Cardiac muscle cell (in vitro differentiated cells and primary cell): ENCODE results near the gene TMEM151B. TPM values are rescaled to one million over a fixed set of nuclear protein-coding genes. Genes with fewer than 3 reads are reported as not detected.

Experiments used
- DNase-seq, 2 donors: peaks; one replicate each; pipeline versions ENCODE4 v3.0.0 to v3.0.0-alpha.2; 2010 to 2017; ENCODE audit warnings: low read depth in 1 of 2, low spot score in 1 of 2
- H3K27ac ChIP-seq: fragments of 200-600 bp; sonication (generic); 2 replicates; pipeline ENCODE4 v1.5.1; 2016
- H3K27me3 ChIP-seq: fragments of 200-600 bp; sonication (generic); 2 replicates; pipeline ENCODE4 v1.6.0; 2016; ENCODE audit warnings: control low read depth
- H3K36me3 ChIP-seq: fragments of 200-600 bp; sonication (generic); 2 replicates; pipeline ENCODE4 v1.5.1; 2016; ENCODE audit warnings: control low read depth
- H3K4me1 ChIP-seq: fragments of 200-600 bp; sonication (generic); 2 replicates; pipeline ENCODE4 v1.8.1; 2017; ENCODE audit warnings: low read depth, mild to moderate bottlenecking, mixed run types
- H3K4me3 ChIP-seq: fragments of 200-600 bp; sonication (generic); 2 replicates; pipeline ENCODE4 v1.5.1; 2016; ENCODE audit warnings: mild to moderate bottlenecking
- H3K9me3 ChIP-seq: fragments of 200-600 bp; sonication (generic); 2 replicates; pipeline ENCODE4 v1.5.1; 2017; ENCODE audit warnings: low read depth, mild to moderate bottlenecking, control low read depth
- polyA plus RNA-seq: library from polyadenylated mRNA; unstranded; fragments of >200 nt; fragmentation: Nextera tagmentation; extraction: Ambion mirVana; gene quantifications from 2 replicates; pipeline ENCODE4 v1.2.1, GENCODE V29; 2016
- total RNA-seq: library from RNA; depleted of rRNA; stranded (reverse); fragments of >200 nt; gene quantifications from 2 replicates; pipeline ENCODE4 v1.2.3, GENCODE V29; 2016
- TF ChIP-seq, protein P1 (sequence below): IDR thresholded peaks from 2 replicates; pipeline ENCODE4 v1.5.1; 2012; ENCODE audit warnings: low read depth, mild to moderate bottlenecking, low read length

TMEM151B gene
- total and polyA plus RNA-seq, 2 experiments from 2014 or later, result 0.21 to 0.29 TPM

DNA sequence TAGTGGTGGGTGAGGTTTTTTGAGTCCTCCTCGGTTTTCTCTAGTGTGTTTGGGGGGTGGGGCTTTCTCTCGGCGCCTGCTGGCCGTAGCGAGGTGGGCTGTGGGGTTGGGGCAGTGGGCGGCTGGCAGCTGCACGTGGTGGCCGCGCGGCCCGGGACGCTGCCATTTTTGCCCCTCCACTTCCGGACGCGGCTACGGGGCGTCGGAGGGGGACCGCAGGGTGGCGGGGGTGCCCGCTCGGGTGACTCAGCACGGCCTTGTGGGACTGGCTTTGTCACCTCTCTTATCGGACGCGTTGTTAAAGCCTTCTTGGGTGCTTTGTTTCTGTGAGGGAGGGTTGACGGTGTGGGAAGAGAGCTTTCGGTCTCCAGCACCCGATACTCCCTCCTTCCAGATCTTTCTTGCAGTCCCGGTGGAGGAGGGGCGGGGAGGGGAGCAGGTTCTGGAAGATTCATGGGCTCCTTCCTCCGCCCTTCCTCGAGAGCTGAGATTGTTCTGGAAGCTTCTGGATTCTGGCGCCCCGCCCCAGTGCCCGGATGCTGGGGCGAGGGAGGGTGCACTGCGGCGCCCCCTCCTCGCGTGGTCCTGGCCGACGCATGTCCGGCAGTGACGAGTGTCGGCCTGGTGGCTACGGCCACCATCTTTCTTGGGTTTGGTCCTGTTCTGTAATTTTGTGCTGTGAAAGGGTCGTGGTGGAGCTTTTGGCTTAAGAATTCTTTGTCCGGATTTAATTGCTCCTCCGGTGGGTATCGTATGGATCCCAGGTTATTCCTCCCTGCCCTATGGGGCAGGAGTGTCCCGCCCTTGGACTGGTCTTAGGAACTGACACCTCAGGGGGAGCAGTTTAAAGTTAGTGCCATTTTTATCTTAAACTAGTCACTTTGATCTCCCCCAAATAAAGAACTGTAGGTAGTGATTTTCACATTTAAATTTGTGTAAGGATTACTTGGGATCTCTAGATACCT is 22.6 kb upstream of the TMEM151B start:
- Histone ChIP-seq H3K36me3 (peaks cover 38% of the 10 kb centered on the region), H3K27me3 (no peaks in the 10 kb centered on the region), H3K4me1 (peaks cover 8% of the 10 kb centered on the region), H3K27ac (peak overlapping the region; percentile 91), H3K4me3 (peak overlapping the region; percentile 93), H3K9me3 (no peaks in the 10 kb centered on the region)
- TF ChIP-seq, protein P1, sequence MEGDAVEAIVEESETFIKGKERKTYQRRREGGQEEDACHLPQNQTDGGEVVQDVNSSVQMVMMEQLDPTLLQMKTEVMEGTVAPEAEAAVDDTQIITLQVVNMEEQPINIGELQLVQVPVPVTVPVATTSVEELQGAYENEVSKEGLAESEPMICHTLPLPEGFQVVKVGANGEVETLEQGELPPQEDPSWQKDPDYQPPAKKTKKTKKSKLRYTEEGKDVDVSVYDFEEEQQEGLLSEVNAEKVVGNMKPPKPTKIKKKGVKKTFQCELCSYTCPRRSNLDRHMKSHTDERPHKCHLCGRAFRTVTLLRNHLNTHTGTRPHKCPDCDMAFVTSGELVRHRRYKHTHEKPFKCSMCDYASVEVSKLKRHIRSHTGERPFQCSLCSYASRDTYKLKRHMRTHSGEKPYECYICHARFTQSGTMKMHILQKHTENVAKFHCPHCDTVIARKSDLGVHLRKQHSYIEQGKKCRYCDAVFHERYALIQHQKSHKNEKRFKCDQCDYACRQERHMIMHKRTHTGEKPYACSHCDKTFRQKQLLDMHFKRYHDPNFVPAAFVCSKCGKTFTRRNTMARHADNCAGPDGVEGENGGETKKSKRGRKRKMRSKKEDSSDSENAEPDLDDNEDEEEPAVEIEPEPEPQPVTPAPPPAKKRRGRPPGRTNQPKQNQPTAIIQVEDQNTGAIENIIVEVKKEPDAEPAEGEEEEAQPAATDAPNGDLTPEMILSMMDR, result no peak
- DNase-seq, result peak; percentile 71 to 73

GRCh38 chr6:44248579-44248978 is 21.7 kb upstream of the TMEM151B start:
- DNase-seq, result no peak
- Histone ChIP-seq H3K27ac (peak overlapping the region; percentile 91), H3K9me3 (no peaks in the 10 kb centered on the region), H3K36me3 (peaks cover 48% of the 10 kb centered on the region), H3K27me3 (no peaks in the 10 kb centered on the region), H3K4me3 (peak overlapping the region; percentile 93), H3K4me1 (peaks cover 8% of the 10 kb centered on the region)
- TF ChIP-seq, protein P1, result no peak

DNA sequence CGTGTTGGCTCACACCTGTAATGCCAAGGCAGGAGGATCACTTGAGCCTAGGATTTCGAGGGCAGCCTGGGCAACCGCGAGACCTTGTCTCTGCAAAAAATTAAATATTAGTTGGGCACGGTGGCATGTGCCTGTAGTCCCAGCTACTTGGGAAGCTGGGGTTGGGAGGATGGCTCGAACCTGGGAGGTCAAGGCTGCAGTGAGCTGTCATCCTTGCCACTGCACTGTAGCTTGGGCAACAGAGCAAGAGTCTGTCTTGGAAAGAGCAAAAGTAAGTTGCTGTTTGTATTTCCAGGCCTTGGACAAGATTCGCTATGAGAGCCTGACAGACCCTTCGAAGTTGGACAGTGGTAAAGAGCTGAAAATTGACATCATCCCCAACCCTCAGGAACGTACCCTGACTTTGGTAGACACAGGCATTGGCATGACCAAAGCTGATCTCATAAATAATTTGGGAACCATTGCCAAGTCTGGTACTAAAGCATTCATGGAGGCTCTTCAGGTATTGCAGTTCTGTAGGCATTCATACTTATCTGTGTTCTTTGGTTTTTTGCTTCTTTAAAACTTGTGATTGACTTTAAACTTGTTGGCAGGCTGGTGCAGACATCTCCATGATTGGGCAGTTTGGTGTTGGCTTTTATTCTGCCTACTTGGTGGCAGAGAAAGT is 21.0 kb upstream of the TMEM151B start:
- Histone ChIP-seq H3K36me3 (peaks cover 54% of the 10 kb centered on the region), H3K9me3 (no peaks in the 10 kb centered on the region), H3K4me3 (no peak overlapping the region), H3K27ac (peak overlapping the region; percentile 31), H3K4me1 (peaks cover 8% of the 10 kb centered on the region), H3K27me3 (no peaks in the 10 kb centered on the region)
- no peak for DNase-seq
- TF ChIP-seq, protein P1, result no peak

DNA sequence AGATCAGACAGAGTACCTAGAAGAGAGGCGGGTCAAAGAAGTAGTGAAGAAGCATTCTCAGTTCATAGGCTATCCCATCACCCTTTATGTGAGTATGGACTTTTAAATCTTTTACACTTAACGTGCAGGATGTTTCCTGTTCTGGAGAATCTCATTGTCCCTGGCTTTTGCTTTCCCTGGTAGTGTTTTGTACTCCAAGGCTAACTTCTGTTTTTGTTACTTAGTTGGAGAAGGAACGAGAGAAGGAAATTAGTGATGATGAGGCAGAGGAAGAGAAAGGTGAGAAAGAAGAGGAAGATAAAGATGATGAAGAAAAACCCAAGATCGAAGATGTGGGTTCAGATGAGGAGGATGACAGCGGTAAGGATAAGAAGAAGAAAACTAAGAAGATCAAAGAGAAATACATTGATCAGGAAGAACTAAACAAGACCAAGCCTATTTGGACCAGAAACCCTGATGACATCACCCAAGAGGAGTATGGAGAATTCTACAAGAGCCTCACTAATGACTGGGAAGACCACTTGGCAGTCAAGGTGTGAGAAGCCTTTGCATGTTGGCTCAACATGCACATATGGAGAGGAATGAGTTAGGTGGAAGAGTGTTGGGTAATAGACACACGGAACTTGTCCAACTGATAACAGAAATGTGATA is 20.1 kb upstream of the TMEM151B start:
- DNase-seq, result no peak
- Histone ChIP-seq H3K9me3 (no peaks in the 10 kb centered on the region), H3K36me3 (peaks cover 64% of the 10 kb centered on the region), H3K27ac (no peak overlapping the region), H3K4me3 (no peak overlapping the region), H3K4me1 (peaks cover 8% of the 10 kb centered on the region), H3K27me3 (no peaks in the 10 kb centered on the region)
- TF ChIP-seq, protein P1, result no peak

DNA sequence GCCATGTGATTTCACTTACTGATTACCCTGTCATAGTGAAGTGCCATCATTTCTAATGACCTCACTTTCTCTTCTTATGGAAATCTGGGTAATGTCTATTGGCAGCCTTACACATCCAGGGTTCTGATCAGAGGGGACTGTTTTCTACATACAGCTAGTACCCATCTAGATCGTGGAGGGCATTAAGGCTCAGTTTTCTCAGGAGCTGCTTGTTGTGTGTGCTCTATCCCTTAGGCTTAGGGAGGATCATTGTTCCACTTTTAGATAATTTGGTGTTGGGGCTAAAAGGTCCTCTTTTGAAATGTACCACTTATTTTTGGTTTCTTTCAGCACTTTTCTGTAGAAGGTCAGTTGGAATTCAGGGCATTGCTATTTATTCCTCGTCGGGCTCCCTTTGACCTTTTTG is 19.5 kb upstream of the TMEM151B start:
- Histone ChIP-seq H3K36me3 (peaks cover 69% of the 10 kb centered on the region), H3K27me3 (no peaks in the 10 kb centered on the region), H3K4me1 (peaks cover 8% of the 10 kb centered on the region), H3K4me3 (no peak overlapping the region), H3K27ac (peak overlapping the region; percentile 23), H3K9me3 (no peaks in the 10 kb centered on the region)
- DNase-seq, result no peak
- TF ChIP-seq, protein P1, result no peak
